NCI-H128 (cell line): ENCODE measurements around the gene LRRIQ4.
A peak's percentile ranks its signal among the peaks of the same experiment; 100 is the strongest.

ENCODE experiments used
- DNase-seq: peaks from one replicate; lab custom pipeline; 2025; ENCODE audit not compliant: unreplicated experiment; lab: John Stamatoyannopoulos, UW

The LRRIQ4 gene

GRCh38 chr3:169809230-169809795 lies 3.4 kb upstream of the LRRIQ4 start:
- no peak for DNase-seq

GRCh38 chr3:169811631-169812331 lies 889 bp upstream of the LRRIQ4 start:
- peak; percentile 17 for DNase-seq

- DNase-seq = no peak
Observed at GRCh38 chr3:169813278-169813677, 608 bp downstream of the LRRIQ4 start.

- DNase-seq = no peak
Observed at GRCh38 chr3:169813757-169814517, 1.3 kb downstream of the LRRIQ4 start.

GRCh38 chr3:169815590-169816150 lies 3.0 kb downstream of the LRRIQ4 start:
- DNase-seq = no peak

- no peak for DNase-seq
Observed at GRCh38 chr3:169818316-169818715, 5.6 kb downstream of the LRRIQ4 start.

- DNase-seq = no peak
Observed at GRCh38 chr3:169822091-169822490, 9.4 kb downstream of the LRRIQ4 start.

- no peak for DNase-seq
Observed at GRCh38 chr3:169822540-169822939, 9.9 kb downstream of the LRRIQ4 start.

GRCh38 chr3:169822983-169823382 lies 10.3 kb downstream of the LRRIQ4 start:
- DNase-seq = no peak

- DNase-seq = no peak
Observed at GRCh38 chr3:169825316-169825715, 12.6 kb downstream of the LRRIQ4 start.

GRCh38 chr3:169827712-169828111 lies 15.0 kb downstream of the LRRIQ4 start:
- DNase-seq = no peak

GRCh38 chr3:169835533-169835932 lies 22.9 kb downstream of the LRRIQ4 start:
- DNase-seq = no peak

GRCh38 chr3:169836078-169836941 lies 23.6 kb downstream of the LRRIQ4 start:
- no peak for DNase-seq

GRCh38 chr3:169836942-169837275 lies 24.2 kb downstream of the LRRIQ4 start:
- DNase-seq = no peak

- no peak for DNase-seq
Observed at GRCh38 chr3:169838511-169839030, 25.9 kb downstream of the LRRIQ4 start.

GRCh38 chr3:169841171-169841570 lies 28.5 kb downstream of the LRRIQ4 start:
- DNase-seq = no peak

- DNase-seq = no peak
Observed at GRCh38 chr3:169842960-169843359, 30.3 kb downstream of the LRRIQ4 start.

- DNase-seq = no peak
Observed at GRCh38 chr3:169846458-169847193, 34.0 kb downstream of the LRRIQ4 start.

- no peak for DNase-seq
Observed at GRCh38 chr3:169847896-169848295, 35.2 kb downstream of the LRRIQ4 start.

- DNase-seq = no peak
Observed at GRCh38 chr3:169848741-169849140, 36.1 kb downstream of the LRRIQ4 start.
